Measurements from ENCODE around the gene ITGAX.

GRCh38 chr16:31327646-31328225, 27.2 kb upstream of the ITGAX start:
- no peak for TF ChIP-seq POLR2AphosphoS5 (IDR thresholded peaks at IDR 0.05; ENCODE audit: low read length)
- TF ChIP-seq ETV6 (conservative IDR thresholded peaks at IDR 0.05 in 1 of 2, IDR thresholded peaks at IDR 0.05 in 1 of 2; ENCODE audit: borderline replicate concordance in 1 of 2, low read depth in 1 of 2), result no peak
- TF ChIP-seq NFYB (IDR thresholded peaks at IDR 0.05; ENCODE audit: insufficient read depth, low read depth, low read length), result no peak
- no peak for TF ChIP-seq CTCF (IDR thresholded peaks at IDR 0.05 in 2 of 3, conservative IDR thresholded peaks at IDR 0.05 in 1 of 3; ENCODE audit: control insufficient read depth in 2 of 3, extremely low read depth in 1 of 3, insufficient read depth in 1 of 3, low read depth in 3 of 3, low read length in 3 of 3)
- TF ChIP-seq JUND (IDR thresholded peaks at IDR 0.05; ENCODE audit: low read depth, low read length), result no peak
- no peak for TF ChIP-seq RAD51 (IDR thresholded peaks at IDR 0.05)

All from GM12878 (cell line).